Stomach (tissue), 4 donors: Measurements from ENCODE around the gene MCC.

Experiments used
- CTCF ChIP-seq, 7 experiments: fragments of 450-650 bp in 4 of 7; fragments of 200-600 bp in 3 of 7; sonication (generic) in 3 of 7; IDR thresholded peaks; one replicate each; pipeline ENCODE4 v1.5.1; 2016 to 2019; ENCODE audit warnings: antibody characterized with exemption in 7 of 7, control low read depth in 2 of 7, mild to moderate bottlenecking in 1 of 7
- POLR2A ChIP-seq, 4 donors: fragments of 450-650 bp; IDR thresholded peaks; one replicate each; pipeline ENCODE4 v1.6.1; 2016; ENCODE audit warnings: antibody characterized with exemption in 4 of 4, control low read depth in 2 of 4, mild to moderate bottlenecking in 1 of 4, moderate library complexity in 1 of 4
- POLR2AphosphoS5 ChIP-seq, 3 donors: sonication (generic); formaldehyde crosslinking; IDR thresholded peaks; one replicate each; pipeline ENCODE4 v1.6.1; 2016; ENCODE audit warnings: antibody characterized with exemption in 3 of 3

GRCh38 chr5:113236536-113237288 is 251.5 kb downstream of the MCC start:
- TF ChIP-seq POLR2A (IDR thresholded peaks at IDR 0.05) (no peak), CTCF (IDR thresholded peaks at IDR 0.05) (no peak), POLR2AphosphoS5 (IDR thresholded peaks at IDR 0.05) (no peak)
